ENCODE results near the gene ZCCHC24. TPM values are rescaled to one million over a fixed set of nuclear protein-coding genes. Genes with fewer than 3 reads are reported as not detected.

ZCCHC24 gene
- total and polyA plus RNA-seq, 10 donors, result 4.9 to 34.1 (median 23.7) TPM

GRCh38 chr10:79472951-79473350, 27.5 kb upstream of the ZCCHC24 start:
- 46 to 71% (median 59%) methylated on average over 5 of the region's 5 CpGs for WGBS, 5 donors
- no peak overlapping the region for H3K4me3 ChIP-seq
- no peaks in the 10 kb centered on the region for H3K27me3 ChIP-seq (replicated peaks in 1 of 7)
- TF ChIP-seq POLR2AphosphoS5 (IDR thresholded peaks at IDR 0.05) (no peak), CTCF (IDR thresholded peaks at IDR 0.05 in 8 of 11, conservative IDR thresholded peaks at IDR 0.05 in 3 of 11) (no peak), POLR2A (IDR thresholded peaks at IDR 0.05) (no peak)
- H3K27ac ChIP-seq, result no peak overlapping the region
- peaks cover 0 to 14% (median 2%) of the 10 kb centered on the region in 6 donors for H3K4me1 ChIP-seq
- no peaks in the 10 kb centered on the region for H3K36me3 ChIP-seq
- no peaks in the 10 kb centered on the region for H3K9me3 ChIP-seq
- DNase-seq, result no peak
- intact Hi-C loops (cut with DNase I; ENCODE audit: low total_unique reads), result no loop called here

- WGBS, 5 donors, result 90 to 95% (median 95%) methylated on average over 7 of the region's 7 CpGs
- Histone ChIP-seq H3K27ac (no peak overlapping the region), H3K36me3 (no peaks in the 10 kb centered on the region), H3K27me3 (replicated peaks in 1 of 7) (no peaks in the 10 kb centered on the region), H3K4me3 (no peak overlapping the region), H3K4me1 (peaks cover 0 to 19% (median 3%) of the 10 kb centered on the region in 6 donors), H3K9me3 (no peaks in the 10 kb centered on the region)
- TF ChIP-seq POLR2A (IDR thresholded peaks at IDR 0.05), result no peak
- no peak for TF ChIP-seq CTCF (IDR thresholded peaks at IDR 0.05 in 8 of 11, conservative IDR thresholded peaks at IDR 0.05 in 3 of 11)
- intact Hi-C loops (cut with DNase I; ENCODE audit: low total_unique reads), result no loop called here
- no peak for DNase-seq
Observed at GRCh38 chr10:79472449-79472848, 27.0 kb upstream of the ZCCHC24 start.

- Histone ChIP-seq H3K4me3 (no peak overlapping the region), H3K27me3 (replicated peaks in 1 of 7) (no peaks in the 10 kb centered on the region), H3K4me1 (peaks cover 0 to 26% (median 6%) of the 10 kb centered on the region in 6 donors), H3K36me3 (no peaks in the 10 kb centered on the region), H3K27ac (no peak overlapping the region), H3K9me3 (no peaks in the 10 kb centered on the region)
- TF ChIP-seq POLR2A (IDR thresholded peaks at IDR 0.05) (no peak), CTCF (IDR thresholded peaks at IDR 0.05 in 8 of 11, conservative IDR thresholded peaks at IDR 0.05 in 3 of 11) (no peak), POLR2AphosphoS5 (IDR thresholded peaks at IDR 0.05) (no peak)
- DNase-seq, result no peak
- intact Hi-C loops (cut with DNase I; ENCODE audit: low total_unique reads), result no loop called here
- whole genome bisulfite sequencing, 5 donors, result 83 to 92% (median 87%) methylated on average over 4 of the region's 4 CpGs
Observed at GRCh38 chr10:79471776-79472175, 26.4 kb upstream of the ZCCHC24 start.

GRCh38 chr10:79470096-79470495, 24.7 kb upstream of the ZCCHC24 start:
- Histone ChIP-seq H3K27me3 (replicated peaks in 1 of 7) (no peaks in the 10 kb centered on the region), H3K36me3 (no peaks in the 10 kb centered on the region), H3K4me3 (no peak overlapping the region), H3K4me1 (peaks cover 0 to 27% (median 6%) of the 10 kb centered on the region in 6 donors), H3K27ac (no peak overlapping the region), H3K9me3 (no peaks in the 10 kb centered on the region)
- intact Hi-C loops (cut with DNase I; ENCODE audit: low total_unique reads), result no loop called here
- 92 to 95% (median 93%) methylated on average over 8 of the region's 8 CpGs for WGBS, 5 donors
- no peak for DNase-seq
- TF ChIP-seq POLR2A (IDR thresholded peaks at IDR 0.05), result no peak
- TF ChIP-seq POLR2AphosphoS5 (IDR thresholded peaks at IDR 0.05), result no peak
- TF ChIP-seq CTCF (IDR thresholded peaks at IDR 0.05 in 8 of 11, conservative IDR thresholded peaks at IDR 0.05 in 3 of 11), result no peak
